ENCODE data around the gene USP21.
A peak's percentile ranks its signal among the peaks of the same experiment; 100 is the strongest.

The USP21 gene

GRCh38 chr1:161128591-161129420 is 30.5 kb upstream of the USP21 start:
- DNase-seq (ENCODE audit: insufficient read length, low spot score) (no peak), FAIRE-seq (no peak)
- no peak for TF ChIP-seq CTCF (IDR thresholded peaks at IDR 0.05; ENCODE audit: insufficient read depth, missing control alignments)

- DNase-seq (ENCODE audit: insufficient read length, low spot score) (no peak), FAIRE-seq (no peak)
- no peak for TF ChIP-seq CTCF (IDR thresholded peaks at IDR 0.05; ENCODE audit: insufficient read depth, missing control alignments)
These were observed 29.0 kb upstream of the USP21 start for GRCh38 chr1:161130266-161130665.

GRCh38 chr1:161131523-161132409 is 27.5 kb upstream of the USP21 start:
- DNase-seq (ENCODE audit: insufficient read length, low spot score) (no peak), FAIRE-seq (no peak)
- no peak for TF ChIP-seq CTCF (IDR thresholded peaks at IDR 0.05; ENCODE audit: insufficient read depth, missing control alignments)

GRCh38 chr1:161132410-161133219 is 26.7 kb upstream of the USP21 start, which contains the start of gene DEDD:
DEDD (minus strand) TSS chr1:161132667; CDS start chr1:161124462, 8,205 bp downstream.
- peak; percentile 25 for TF ChIP-seq CTCF (IDR thresholded peaks at IDR 0.05; ENCODE audit: insufficient read depth, missing control alignments)
- DNase-seq (ENCODE audit: insufficient read length, low spot score) (peak; percentile 83), FAIRE-seq (peak; percentile 70)

GRCh38 chr1:161133220-161133740 is 26.0 kb upstream of the USP21 start:
- DNase-seq (ENCODE audit: insufficient read length, low spot score) (no peak), FAIRE-seq (no peak)

More at GRCh38 chr1:161133220-161133740, 26.0 kb upstream of the USP21 start:
- no peak for TF ChIP-seq CTCF (IDR thresholded peaks at IDR 0.05; ENCODE audit: insufficient read depth, missing control alignments)
